ENCODE data around the gene PIP4P1.
"Not testable (repeated sequence)": the region's sequence is repeated elsewhere in the genome, so short reads cannot be mapped to it uniquely, and the experiment has no call there.

The PIP4P1 gene

DNA sequence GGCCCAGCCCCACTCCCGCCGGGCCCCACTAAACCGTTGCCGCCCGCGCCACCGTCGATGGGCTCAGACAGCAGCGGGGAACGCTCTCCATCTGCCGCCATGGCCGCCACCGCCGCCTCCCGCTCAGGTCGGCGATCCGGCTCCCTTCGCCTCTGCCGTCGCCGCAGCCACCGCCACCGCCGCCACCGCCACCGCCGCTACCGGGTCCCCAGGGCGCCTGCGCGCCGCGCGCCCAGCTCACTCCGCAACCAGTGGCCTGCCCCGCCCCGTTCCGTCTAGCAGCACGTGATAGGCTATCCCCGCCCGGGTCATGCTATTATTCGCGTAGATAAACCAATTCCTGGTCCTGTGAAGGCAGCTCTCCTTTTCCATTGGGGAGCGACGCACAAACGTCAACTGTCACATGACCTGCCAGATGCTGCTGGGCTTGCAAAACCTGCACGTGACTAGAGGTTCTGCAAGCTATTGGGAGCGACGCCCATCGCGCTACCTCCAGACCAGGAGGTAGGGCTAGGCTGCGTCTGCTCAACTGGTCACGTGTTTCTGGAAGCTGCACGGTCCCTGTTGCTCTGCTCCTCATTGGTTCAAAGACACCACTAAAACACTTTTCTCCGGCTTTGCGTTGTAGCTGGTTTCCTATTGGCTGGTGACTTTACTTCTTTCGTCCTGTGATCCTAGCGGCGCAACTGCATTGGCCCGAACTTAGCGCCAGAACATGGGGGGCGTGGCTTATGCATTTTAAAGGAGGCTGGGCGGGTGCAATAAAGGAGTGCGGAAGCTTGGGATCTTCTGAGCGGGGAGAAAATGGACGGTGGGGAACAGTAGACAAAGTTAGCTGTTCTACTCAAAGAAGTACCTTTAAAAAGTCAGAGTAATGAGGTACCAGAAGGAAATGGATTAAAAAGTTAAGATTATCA, at the start of gene PIP4P1:
TSS of gene PIP4P1 (minus strand) at position 210 of the 917 bp plus-strand sequence. CDS start at position 101, 109 bp downstream.
- peak; percentile 97 for DNase-seq

GRCh38 chr14:20508367-20508766, 47.1 kb upstream of the PIP4P1 start:
- no peak for DNase-seq

DNA sequence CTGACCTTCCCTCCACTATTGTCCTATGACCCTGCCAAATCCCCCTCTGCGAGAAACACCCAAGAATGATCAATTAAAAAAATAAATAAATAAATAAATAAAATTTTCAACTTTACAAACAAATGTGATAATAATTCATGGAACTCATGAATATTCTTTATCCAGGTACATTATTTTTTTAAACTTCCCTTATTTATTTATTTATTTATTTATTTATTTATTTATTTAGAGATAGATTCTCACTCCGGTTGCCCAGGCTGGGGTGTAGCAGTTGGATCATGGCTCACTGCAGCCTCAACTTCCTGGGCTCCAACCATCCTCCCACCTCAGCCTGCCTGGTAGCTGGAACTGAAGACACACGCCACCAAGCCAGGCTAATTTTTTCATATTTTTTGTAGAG, 46.3 kb upstream of the PIP4P1 start:
- not testable (repeated sequence) for DNase-seq

DNA sequence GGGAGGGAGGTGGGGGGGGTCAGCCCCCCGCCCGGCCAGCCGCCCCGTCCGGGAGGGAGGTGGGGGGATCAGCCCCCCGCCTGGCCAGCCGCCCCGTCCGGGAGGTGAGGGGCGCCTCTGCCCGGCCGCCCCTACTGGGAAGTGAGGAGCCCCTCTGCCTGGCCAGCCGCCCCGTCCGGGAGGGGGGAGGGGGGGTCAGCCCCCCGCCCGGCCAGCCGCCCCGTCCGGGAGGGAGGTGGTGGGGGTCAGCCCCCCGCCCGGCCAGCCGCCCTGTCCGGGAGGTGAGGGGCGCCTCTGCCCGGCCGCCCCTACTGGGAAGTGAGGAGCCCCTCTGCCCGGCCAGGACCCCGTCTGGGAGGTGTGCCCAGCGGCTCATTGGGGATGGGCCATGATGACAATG, 45.5 kb upstream of the PIP4P1 start:
- not testable (repeated sequence) for DNase-seq

DNA sequence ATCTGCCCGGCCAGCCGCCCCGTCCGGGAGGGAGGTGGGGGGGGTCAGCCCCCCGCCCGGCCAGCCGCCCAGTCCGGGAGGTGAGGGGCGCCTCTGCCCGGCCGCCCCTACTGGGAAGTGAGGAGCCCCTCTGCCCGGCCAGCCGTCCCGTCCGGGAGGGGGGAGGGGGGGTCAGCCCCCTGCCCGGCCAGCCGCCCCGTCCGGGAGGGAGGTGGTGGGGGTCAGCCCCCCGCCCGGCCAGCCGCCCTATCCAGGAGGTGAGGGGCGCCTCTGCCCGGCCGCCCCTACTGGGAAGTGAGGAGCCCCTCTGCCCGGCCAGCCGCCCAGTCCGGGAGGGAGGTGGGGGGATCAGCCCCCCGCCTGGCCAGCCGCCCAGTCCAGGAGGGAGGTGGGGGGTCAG, 45.0 kb upstream of the PIP4P1 start:
- not testable (repeated sequence) for DNase-seq

DNA sequence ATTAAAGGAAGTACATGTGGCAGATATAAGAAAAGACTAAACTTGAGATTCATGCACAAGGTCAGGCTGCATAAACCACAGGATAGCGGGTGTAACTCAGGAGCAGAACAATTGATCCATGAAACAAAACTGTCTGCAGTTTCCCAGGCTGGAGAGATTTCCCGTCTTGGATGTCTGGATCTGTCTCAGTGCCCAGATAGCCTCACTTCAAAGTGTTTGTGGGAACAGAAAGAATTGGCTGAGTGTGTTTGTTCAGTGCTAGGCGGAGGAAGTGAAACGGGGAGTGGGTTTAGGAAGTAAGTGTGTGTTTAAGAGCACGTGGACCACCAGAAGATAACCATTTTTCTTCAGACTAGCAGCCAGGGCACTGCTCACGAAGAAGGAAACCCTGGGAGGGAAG, 42.7 kb upstream of the PIP4P1 start:
- DNase-seq = no peak

- DNase-seq = no peak
These were observed 40.1 kb upstream of the PIP4P1 start for GRCh38 chr14:20501346-20501745.

- no peak for DNase-seq
These were observed 38.6 kb upstream of the PIP4P1 start for GRCh38 chr14:20499881-20500280.

GRCh38 chr14:20499108-20499507, 37.9 kb upstream of the PIP4P1 start:
- no peak for DNase-seq

GRCh38 chr14:20498622-20499021, 37.4 kb upstream of the PIP4P1 start:
- no peak for DNase-seq

DNA sequence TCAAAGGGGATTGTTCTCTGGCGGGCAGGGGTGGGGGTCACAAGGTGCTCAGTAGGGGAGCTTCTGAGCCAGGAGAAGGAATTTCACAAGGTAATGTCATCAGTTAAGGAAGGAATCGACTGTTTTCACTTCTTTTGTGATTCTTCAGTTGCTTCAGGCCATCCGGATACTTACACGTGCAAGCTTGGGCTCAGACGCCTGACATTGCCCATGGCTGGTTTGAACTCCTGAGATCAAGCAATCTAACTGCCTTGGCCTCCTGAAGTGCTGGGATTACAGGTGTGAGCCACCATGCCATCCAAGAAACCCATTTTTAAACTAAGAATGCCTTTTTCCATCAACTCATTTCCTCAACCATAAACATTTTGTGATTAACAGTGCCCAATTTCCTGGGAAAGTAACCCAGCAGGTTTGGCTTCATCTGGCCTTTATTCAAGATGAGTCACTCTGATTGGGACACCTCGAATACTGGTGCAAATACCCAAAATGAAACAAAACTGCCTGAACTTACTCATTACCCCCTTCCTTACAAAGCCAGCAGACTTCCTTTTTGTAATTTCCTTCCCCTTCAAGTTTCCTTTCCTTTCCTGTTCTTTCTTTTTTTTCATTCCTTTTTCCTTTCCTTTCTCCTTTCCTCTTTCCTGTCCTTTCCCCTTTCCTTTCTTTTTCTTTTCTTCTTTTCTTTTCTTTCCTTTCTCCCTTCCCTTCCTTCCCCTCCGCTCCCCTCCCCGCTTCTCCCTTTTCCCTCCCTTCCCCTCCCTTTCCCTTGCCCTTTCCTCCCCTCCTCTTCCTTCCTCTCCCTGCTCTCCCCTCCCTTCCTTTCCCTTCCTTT, 33.9 kb upstream of the PIP4P1 start:
- DNase-seq = no peak

- no peak for DNase-seq
These were observed 32.4 kb upstream of the PIP4P1 start for GRCh38 chr14:20493634-20494033.

DNA sequence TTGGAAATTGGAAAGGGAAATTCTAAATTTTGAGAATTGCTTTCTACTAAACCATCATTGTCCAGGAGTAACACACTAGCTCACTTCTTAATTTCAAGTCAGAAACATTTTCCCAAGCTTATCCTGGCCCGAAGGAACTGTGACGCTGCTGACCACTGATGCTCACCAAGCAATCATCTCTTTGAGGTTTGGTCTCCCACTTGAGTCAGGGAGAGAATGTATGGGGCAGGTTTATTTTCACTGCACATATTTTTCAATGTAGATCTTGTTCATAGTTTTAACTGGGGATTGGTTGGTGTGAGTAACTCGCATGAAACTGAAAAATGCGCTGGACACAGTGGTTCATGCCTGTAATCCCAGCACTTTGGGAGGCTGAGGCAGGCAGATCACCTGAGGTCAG, 31.3 kb upstream of the PIP4P1 start:
- DNase-seq = no peak

DNA sequence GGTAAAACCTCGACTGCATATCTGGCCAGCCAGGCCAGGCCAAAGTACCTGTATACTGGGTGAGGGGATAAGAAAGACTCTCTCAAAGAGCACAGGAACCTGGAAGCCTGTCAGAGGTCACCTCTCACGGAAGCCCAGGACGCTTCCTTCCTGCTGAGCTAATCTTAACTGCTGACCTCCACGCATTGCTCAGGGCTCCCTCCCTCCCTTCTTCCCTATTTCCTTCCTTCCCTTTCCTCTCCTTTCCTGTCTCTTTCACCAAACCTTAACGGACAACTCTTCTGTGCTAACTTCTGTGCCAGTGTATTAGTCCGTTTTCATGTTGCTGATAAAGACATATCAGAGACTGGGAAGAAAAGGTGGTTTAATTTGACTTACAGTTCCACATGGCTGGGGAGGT, 29.3 kb upstream of the PIP4P1 start:
- no peak for DNase-seq

DNA sequence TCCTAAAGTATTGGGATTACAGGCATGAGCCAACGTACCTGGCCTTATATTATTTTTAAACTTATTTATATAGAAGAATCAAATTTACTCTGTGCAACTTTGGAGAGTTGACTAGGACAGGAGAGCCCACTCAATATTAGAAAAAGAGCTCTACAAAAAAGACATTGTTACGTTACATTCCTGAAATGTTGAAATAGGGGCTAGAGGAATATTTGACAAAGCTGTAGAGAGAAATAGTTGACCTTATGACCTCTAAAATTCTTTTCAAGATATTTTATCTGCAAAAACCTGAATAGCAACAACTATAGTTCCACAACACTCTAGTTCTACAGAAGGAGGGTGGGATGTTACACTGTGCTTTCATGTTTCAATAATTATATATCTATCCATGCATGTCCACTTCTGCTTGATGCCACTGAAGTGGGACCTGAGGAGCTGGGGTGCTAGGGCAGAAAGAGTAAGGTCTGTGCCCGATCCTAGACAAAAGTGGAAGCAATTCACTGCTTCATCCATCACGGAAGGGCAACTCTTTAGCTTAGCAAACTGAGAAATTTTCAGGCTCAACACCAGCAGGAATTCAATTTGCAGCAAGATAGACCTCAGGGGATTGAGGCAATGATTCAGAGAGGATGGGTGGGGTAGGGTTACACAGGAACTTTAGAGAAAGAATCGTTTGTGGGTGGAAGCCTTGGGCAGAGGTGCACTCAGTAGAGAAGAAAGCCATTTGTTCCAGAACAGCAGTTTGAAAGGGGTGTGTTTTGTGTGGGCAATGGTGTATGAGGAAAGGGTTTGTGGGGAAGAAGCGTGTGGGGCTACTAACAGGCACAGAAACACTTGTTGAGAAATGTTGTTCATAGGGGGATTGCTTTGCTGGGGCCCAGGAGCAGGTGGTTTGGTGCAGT, 28.1 kb upstream of the PIP4P1 start:
- no peak for DNase-seq

GRCh38 chr14:20487396-20487725, 26.1 kb upstream of the PIP4P1 start:
- DNase-seq = no peak

- no peak for DNase-seq
These were observed 25.6 kb upstream of the PIP4P1 start for GRCh38 chr14:20486684-20487395.

DNA sequence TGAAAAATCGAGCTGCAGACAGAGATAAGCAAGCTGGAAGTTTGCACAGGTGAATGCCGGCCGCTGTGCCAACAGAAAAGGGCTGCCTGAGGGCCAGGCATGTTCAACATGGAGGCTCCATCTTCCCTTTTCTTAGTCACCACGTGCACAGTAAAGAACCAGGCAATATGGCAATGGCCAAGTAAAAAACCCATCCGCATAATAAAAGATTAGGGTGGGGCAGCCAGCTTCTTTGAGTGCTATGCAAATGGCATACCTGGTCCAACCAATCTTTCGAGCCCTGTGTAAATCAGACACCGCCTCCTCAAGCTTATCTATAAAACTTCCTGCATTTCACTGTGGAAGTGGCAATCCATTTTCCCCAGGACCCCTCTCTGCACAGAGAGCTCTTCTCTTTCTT, 24.7 kb upstream of the PIP4P1 start:
- no peak for DNase-seq

DNA sequence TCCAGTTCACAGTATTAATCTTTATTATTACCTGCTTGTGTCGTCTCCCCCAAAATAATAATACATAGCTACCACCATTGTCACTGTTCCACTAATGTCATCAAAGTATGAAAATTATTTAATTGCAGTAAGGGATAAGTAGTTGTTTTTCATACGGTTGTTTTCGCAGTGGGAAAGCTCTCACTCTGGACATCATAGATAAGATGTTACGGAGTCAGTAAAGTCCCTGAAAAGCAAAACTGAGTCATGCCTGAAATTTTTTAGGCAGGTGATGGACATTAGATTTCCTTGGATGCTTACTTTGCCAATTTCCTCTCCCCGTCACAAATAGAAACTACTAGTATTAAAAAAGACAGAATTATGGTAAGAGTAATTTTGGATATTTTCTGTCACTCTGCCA, 21.1 kb upstream of the PIP4P1 start:
- DNase-seq = no peak

GRCh38 chr14:20478894-20479293, 17.7 kb upstream of the PIP4P1 start:
- no peak for DNase-seq

DNA sequence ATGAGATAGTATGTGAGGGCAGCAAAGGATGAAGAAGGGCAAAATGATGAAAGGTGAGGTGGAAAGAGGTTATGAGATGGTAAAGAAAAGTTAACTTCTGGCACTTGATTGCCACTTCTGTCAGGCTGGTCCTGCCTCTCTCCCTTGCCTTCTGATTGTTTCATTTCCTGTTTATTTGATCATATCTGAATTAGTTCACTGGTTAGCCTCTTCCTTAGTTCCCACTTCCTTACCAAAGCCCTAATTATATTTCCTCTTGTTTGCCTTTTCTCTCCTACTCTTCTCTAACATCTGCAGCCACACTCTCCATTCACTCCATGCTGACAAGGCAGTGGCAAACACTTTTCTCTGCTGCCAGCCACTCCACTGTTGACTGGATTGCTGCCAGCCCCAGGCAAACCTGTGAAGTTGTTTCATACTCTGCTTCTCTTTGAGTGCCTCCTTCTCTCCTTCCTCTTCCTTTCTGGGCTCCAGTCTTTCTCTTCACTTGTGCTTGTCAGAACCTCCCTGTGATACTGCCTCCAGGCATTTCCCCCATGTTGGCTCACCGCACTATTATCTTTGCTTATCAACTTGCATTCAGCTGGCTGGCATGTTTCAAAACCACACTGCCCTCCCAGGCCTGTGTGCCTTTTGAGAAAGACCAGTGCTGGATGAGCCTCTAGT, 16.1 kb upstream of the PIP4P1 start:
- DNase-seq = peak; percentile 45

GRCh38 chr14:20476776-20477175, 15.5 kb upstream of the PIP4P1 start:
- DNase-seq = no peak
